ENCODE results near the gene CRTAP.

DNA sequence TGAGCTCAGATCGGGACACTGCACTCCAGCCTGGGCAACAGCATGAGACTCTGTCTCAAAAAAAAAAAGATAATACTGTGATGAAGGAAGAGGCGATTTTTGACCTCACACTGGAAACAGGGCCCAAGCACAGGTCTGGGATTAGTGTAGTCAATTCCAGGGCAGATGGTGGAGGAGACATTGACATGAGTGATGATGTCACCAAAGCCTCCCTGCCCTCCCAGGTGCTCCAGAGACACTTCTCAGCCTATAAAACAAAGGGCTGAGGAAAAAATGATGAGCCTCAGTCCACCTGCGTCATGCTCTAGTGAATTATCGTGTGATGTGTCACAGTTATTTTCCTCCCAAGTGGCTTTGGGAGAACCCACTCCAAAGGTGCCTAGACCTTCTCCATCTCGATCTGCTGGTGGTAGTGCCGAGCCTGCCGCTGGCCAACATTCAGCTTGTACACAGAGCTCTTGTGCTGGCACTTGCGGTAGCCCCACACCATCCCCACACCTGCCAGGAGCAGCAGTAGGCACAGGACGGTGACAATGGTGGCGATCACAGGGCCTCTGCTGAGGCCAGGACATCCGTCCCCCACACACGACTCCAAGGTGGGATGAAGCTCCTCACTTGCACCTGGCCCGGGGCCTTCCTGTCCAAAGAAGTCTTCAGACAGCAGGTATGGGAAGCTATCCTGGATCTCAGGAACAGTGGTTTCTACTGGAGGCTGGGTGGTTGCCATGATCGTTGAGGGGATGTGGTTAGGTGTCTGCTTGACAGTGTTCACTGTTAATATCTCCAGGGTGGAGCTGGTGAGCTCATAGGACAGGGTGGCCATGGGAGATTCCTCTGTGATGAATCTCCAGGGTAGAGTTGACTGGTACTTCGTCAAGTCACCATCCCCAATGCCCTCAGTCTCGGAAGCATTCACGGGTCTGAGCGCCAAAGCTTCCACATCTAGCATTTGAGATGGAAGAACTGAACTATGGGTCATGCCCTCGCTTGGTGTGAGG, 38.8 kb downstream of the CRTAP start:
- TF ChIP-seq, protein P1, sequence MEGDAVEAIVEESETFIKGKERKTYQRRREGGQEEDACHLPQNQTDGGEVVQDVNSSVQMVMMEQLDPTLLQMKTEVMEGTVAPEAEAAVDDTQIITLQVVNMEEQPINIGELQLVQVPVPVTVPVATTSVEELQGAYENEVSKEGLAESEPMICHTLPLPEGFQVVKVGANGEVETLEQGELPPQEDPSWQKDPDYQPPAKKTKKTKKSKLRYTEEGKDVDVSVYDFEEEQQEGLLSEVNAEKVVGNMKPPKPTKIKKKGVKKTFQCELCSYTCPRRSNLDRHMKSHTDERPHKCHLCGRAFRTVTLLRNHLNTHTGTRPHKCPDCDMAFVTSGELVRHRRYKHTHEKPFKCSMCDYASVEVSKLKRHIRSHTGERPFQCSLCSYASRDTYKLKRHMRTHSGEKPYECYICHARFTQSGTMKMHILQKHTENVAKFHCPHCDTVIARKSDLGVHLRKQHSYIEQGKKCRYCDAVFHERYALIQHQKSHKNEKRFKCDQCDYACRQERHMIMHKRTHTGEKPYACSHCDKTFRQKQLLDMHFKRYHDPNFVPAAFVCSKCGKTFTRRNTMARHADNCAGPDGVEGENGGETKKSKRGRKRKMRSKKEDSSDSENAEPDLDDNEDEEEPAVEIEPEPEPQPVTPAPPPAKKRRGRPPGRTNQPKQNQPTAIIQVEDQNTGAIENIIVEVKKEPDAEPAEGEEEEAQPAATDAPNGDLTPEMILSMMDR (IDR thresholded peaks at IDR 0.05), result no peak
- TF ChIP-seq POLR2A (IDR thresholded peaks at IDR 0.05), result no peak

Data from testis (tissue), 2 donors.